ENCODE data around the gene RHBDD1.

RHBDD1 gene

GRCh38 chr2:227043981-227044380 is 208.1 kb downstream of the RHBDD1 start:
- no peaks in the 10 kb centered on the region for H3K79me2 ChIP-seq (ENCODE audit: insufficient read depth, low read length)

More at GRCh38 chr2:227043981-227044380, 208.1 kb downstream of the RHBDD1 start:
- Histone ChIP-seq H3K4me1 (ENCODE audit: insufficient read depth, low read length, severe bottlenecking) (no peaks in the 10 kb centered on the region), H2AFZ (ENCODE audit: low read length) (no peak overlapping the region), H3F3A (ENCODE audit: insufficient read depth, low read length) (no peaks in the 10 kb centered on the region), H3K36me3 (ENCODE audit: insufficient read depth, low read length) (peaks cover 5% of the 10 kb centered on the region; the same call in 1 of the 2 replicates), H3K27ac (ENCODE audit: low read depth, low read length, poor library complexity, severe bottlenecking) (no peak overlapping the region), H3K4me3 (ENCODE audit: low read depth, low read length, poor library complexity, severe bottlenecking) (no peak overlapping the region), H3K27me3 (ENCODE audit: insufficient read depth, low read length) (no peaks in the 10 kb centered on the region), H3K9me3 (ENCODE audit: low read length) (no peaks in the 10 kb centered on the region), H3K9ac (ENCODE audit: low read length) (no peak overlapping the region), H3K9me2 (ENCODE audit: low read depth, low read length) (no peaks in the 10 kb centered on the region), H3K4me2 (ENCODE audit: low read length) (no peak overlapping the region), H4K20me1 (ENCODE audit: insufficient read depth, low read length) (no peaks in the 10 kb centered on the region)
- TF ChIP-seq EZH2 (IDR thresholded peaks at IDR 0.05; ENCODE audit: borderline replicate concordance, low read length): no peak
- TF ChIP-seq CTCF (IDR thresholded peaks at IDR 0.05; ENCODE audit: low read length): no peak
